ENCODE results near the gene SIX2. TPM values are rescaled to one million over a fixed set of nuclear protein-coding genes. Genes with fewer than 3 reads are reported as not detected.

The SIX2 gene
- total RNA-seq, 1 donor from 2014 or later = 0.38 TPM

DNA sequence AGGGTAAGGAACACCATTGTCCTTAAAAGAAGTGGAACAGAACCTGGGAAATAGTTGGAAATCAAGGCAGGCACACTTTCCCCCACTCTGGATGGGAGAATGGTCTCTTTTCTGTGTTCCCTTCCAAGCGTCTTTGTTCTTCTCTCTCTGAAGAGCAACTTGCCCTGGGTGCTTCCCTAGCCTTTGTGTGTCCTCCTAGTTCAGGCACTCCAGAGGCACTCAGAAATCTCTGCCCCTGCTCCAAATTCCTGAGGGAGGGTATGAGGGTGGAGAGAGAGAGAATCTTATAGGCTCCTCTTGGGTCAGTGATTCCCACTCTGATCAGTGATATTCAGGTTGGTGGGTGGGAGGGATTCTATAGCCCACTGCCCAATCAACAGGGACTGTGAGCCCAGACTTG is 8.8 kb upstream of the SIX2 start:
- intact Hi-C loops (cut with DNase I) = no loop called here
- H3K27me3 ChIP-seq (ENCODE audit: low read depth) = peaks cover 38% of the 10 kb centered on the region
- TF ChIP-seq, protein P1, sequence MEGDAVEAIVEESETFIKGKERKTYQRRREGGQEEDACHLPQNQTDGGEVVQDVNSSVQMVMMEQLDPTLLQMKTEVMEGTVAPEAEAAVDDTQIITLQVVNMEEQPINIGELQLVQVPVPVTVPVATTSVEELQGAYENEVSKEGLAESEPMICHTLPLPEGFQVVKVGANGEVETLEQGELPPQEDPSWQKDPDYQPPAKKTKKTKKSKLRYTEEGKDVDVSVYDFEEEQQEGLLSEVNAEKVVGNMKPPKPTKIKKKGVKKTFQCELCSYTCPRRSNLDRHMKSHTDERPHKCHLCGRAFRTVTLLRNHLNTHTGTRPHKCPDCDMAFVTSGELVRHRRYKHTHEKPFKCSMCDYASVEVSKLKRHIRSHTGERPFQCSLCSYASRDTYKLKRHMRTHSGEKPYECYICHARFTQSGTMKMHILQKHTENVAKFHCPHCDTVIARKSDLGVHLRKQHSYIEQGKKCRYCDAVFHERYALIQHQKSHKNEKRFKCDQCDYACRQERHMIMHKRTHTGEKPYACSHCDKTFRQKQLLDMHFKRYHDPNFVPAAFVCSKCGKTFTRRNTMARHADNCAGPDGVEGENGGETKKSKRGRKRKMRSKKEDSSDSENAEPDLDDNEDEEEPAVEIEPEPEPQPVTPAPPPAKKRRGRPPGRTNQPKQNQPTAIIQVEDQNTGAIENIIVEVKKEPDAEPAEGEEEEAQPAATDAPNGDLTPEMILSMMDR (IDR thresholded peaks at IDR 0.05) = no peak
- H3K27ac ChIP-seq = no peak overlapping the region
- ATAC-seq = no peak
- no peaks in the 10 kb centered on the region for H3K9me3 ChIP-seq
- no peak overlapping the region for H3K4me3 ChIP-seq
- DNase-seq = no peak
- no peaks in the 10 kb centered on the region for H3K36me3 ChIP-seq
- H3K4me1 ChIP-seq = peaks cover 15% of the 10 kb centered on the region

DNA sequence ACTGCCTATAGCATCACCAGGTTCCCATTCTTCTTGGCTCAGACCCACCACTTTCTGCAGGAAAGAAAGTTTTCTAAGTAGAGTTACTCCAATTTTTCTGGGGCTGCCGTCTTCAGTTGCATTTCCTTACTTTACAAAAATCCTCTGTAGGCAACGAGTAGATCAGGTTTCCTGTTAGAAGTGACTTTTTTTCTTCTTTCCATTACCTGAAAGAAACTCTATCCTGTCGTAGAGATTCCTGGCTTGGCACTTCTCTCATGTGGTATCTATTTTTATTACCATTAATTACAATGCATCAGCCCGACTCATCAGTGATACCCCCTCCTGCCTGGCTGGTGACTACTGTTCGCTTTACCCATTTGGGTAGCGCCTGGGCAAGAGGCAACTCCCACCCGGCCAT is 5.6 kb upstream of the SIX2 start:
- Histone ChIP-seq H3K27me3 (ENCODE audit: low read depth) (peaks cover 66% of the 10 kb centered on the region), H3K36me3 (no peaks in the 10 kb centered on the region), H3K9me3 (no peaks in the 10 kb centered on the region), H3K27ac (no peak overlapping the region), H3K4me1 (peaks cover 24% of the 10 kb centered on the region), H3K4me3 (no peak overlapping the region)
- TF ChIP-seq, protein P1 (IDR thresholded peaks at IDR 0.05) = no peak
- intact Hi-C loops (cut with DNase I) = no loop called here
- no peak for ATAC-seq
- DNase-seq = no peak

DNA sequence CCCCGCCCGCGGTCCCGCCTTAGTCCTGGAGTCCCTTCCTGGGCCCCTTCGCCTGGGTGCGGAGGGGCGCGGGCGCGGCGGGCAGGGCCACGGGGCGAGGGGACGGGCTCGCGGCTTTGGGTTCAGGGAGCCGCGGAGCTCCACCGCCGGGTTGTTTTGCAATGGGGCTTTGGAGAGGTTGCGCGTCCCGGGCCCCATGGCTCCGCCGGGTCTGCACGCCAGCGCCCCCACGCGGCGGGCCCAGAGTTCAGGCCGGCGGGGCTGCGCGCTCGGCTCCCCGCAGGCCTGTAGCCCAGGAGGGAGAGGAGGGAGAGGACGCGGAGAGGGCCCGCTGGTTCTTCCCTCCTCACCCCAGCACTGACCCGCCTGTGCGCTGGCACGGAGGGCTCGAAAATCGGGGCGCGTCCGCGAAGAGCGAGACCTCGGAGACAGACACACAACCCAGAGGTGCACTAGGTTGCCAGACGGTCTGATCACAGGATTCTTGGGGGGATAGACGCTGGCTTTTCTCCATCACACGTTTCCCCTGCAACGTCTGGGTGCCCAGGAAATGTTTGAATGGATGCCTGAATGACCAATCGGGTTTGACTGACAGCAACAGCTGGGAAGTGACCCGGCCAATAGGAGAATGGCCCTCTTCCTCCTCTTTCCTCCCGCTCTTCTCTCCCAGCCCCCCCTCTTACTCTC is 4.9 kb upstream of the SIX2 start:
- TF ChIP-seq, protein P1 (IDR thresholded peaks at IDR 0.05) = peak; percentile 53
- no peak overlapping the region for H3K27ac ChIP-seq
- DNase-seq (no peak), ATAC-seq (peak; percentile 52 to 72)
- H3K9me3 ChIP-seq = no peaks in the 10 kb centered on the region
- intact Hi-C loops (cut with DNase I) = no loop called here
- H3K36me3 ChIP-seq = no peaks in the 10 kb centered on the region
- peak overlapping the region; percentile 35 for H3K4me3 ChIP-seq
- H3K27me3 ChIP-seq (ENCODE audit: low read depth) = peaks cover 73% of the 10 kb centered on the region
- peaks cover 29% of the 10 kb centered on the region for H3K4me1 ChIP-seq

DNA sequence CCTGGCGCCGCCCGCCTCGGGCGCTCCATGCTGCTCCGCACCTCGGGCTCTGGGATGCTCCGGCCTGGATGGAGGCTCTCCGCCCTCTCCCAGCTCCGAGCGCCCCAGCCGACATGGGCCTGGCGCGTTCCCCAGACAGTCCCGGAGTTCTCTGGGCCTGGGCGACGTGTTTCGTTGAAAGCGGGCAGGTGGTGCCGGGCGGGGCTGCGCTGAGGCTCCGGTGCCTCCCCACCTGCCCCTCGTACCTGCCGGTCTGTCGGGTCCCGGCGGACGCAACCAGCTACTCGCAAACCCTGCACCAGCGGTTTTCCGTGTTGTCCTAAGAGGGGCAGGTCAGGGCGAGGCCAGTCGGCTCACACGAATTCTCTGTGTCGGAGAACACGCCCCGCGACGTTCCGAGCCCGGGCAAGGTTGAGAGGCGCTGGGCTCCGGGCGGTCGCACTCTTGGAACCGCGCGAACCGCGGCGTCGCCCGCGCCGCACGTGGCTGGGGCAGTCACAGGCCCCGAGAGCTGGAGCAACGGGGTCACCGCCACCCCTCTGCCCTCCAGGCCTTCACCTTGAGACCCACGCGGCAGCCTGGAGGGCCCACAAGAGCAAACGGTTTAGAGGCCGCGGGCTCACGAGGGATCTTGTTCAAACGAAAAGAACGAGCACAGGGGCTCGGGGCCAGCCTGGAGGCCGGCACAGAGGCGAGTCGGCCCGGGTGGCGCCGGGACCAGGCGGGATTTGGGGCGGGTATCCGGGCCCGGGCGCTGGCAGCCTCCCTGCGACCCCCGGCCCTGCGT is 4.2 kb upstream of the SIX2 start:
- DNase-seq = no peak
- no peak overlapping the region for H3K27ac ChIP-seq
- intact Hi-C loops (cut with DNase I) = no loop called here

DNA sequence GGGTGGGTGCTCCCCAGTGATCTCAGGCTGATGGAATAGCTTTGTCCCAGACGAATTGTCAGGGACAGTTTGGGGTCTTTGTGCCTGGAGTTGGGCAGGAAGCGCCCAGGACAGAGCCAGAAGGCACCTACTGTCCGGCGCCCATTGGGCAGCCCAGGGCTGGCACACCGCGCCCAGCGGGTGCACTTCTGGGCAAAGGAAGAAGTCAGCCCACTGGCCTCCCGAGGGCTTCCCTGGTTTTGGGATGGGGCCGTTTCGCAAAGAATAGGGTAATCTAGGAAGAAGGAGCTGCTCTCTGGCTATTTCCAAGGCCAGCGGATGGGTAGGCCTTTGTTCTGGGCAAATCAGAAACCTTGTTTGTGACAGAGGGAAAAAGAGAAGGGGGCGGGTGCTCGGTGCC is 3.5 kb upstream of the SIX2 start:
- Histone ChIP-seq H3K27me3 (ENCODE audit: low read depth) (peaks cover 80% of the 10 kb centered on the region), H3K36me3 (no peaks in the 10 kb centered on the region), H3K4me3 (no peak overlapping the region), H3K27ac (no peak overlapping the region), H3K4me1 (peaks cover 41% of the 10 kb centered on the region), H3K9me3 (no peaks in the 10 kb centered on the region)
- TF ChIP-seq, protein P1 (IDR thresholded peaks at IDR 0.05) = no peak
- ATAC-seq = no peak
- DNase-seq = no peak
- intact Hi-C loops (cut with DNase I) = no loop called here

More for the DNA sequence above, 4.2 kb upstream of the SIX2 start:
- Histone ChIP-seq H3K27me3 (ENCODE audit: low read depth) (peaks cover 74% of the 10 kb centered on the region), H3K4me3 (peak overlapping the region; percentile 35), H3K9me3 (no peaks in the 10 kb centered on the region), H3K4me1 (peaks cover 34% of the 10 kb centered on the region), H3K36me3 (no peaks in the 10 kb centered on the region)
- TF ChIP-seq, protein P1 (IDR thresholded peaks at IDR 0.05) = no peak
- ATAC-seq = no peak

All from lower lobe of right lung (tissue), 2 donors.